SHP77 treated with DMSO at 0.1 percent for 48 hours (cell line): ENCODE data around the gene SORBS1.
"Not testable (repeated sequence)": the region's sequence is repeated elsewhere in the genome, so short reads cannot be mapped to it uniquely, and the experiment has no call there.

Experiments
- DNase-seq: peaks from one replicate; lab custom pipeline; 2025; lab: John Stamatoyannopoulos, UW

Gene SORBS1

GRCh38 chr10:95482501-95483233 is 78.5 kb downstream of the SORBS1 start:
- DNase-seq, result no peak

GRCh38 chr10:95480901-95481491 is 80.2 kb downstream of the SORBS1 start:
- peak; percentile 33 for DNase-seq

GRCh38 chr10:95480102-95480900 is 80.9 kb downstream of the SORBS1 start:
- no peak for DNase-seq

- no peak for DNase-seq
Measured at GRCh38 chr10:95478935-95479334, 82.2 kb downstream of the SORBS1 start.

GRCh38 chr10:95478185-95478584 is 83.0 kb downstream of the SORBS1 start:
- no peak for DNase-seq

GRCh38 chr10:95477175-95477520 is 84.0 kb downstream of the SORBS1 start:
- DNase-seq, result no peak

GRCh38 chr10:95476469-95477174 is 84.5 kb downstream of the SORBS1 start:
- DNase-seq, result no peak

GRCh38 chr10:95475827-95476468 is 85.2 kb downstream of the SORBS1 start:
- no peak for DNase-seq

GRCh38 chr10:95475003-95475383 is 86.2 kb downstream of the SORBS1 start:
- peak; percentile 69 for DNase-seq

- peak; percentile 71 for DNase-seq
Measured at GRCh38 chr10:95474228-95475002, 86.8 kb downstream of the SORBS1 start.

GRCh38 chr10:95472304-95473088 is 88.7 kb downstream of the SORBS1 start:
- no peak for DNase-seq

GRCh38 chr10:95469676-95470075 is 91.5 kb downstream of the SORBS1 start:
- no peak for DNase-seq

- no peak for DNase-seq
Measured at GRCh38 chr10:95469251-95469650, 91.9 kb downstream of the SORBS1 start.

- not testable (repeated sequence) for DNase-seq
Measured at GRCh38 chr10:95467642-95468041, 93.5 kb downstream of the SORBS1 start.

GRCh38 chr10:95467162-95467599 is 94.0 kb downstream of the SORBS1 start:
- no peak for DNase-seq

- DNase-seq, result no peak
Measured at GRCh38 chr10:95466436-95466835, 94.7 kb downstream of the SORBS1 start.

- DNase-seq, result no peak
Measured at GRCh38 chr10:95464280-95464679, 96.9 kb downstream of the SORBS1 start.

GRCh38 chr10:95462740-95463667 is 98.2 kb downstream of the SORBS1 start:
- DNase-seq, result no peak

GRCh38 chr10:95461611-95462010 is 99.6 kb downstream of the SORBS1 start:
- no peak for DNase-seq
